T-helper 9 cell (primary cell): Measurements from ENCODE around the gene C2orf66.

Experiments used
- DNase-seq: peaks from one replicate; pipeline ENCODE4 v3.0.0-alpha.2; 2020
- total RNA-seq, 2 donors: gene quantifications; one replicate each; lab custom pipeline; 2026; lab: John Stamatoyannopoulos, UW

C2orf66 gene
- total RNA-seq: 0 reads per million in 2 donors

GRCh38 chr2:196809260-196809659, at the start of gene C2orf66:
Gene C2orf66, minus strand, starts transcription at chr2:196809355. Its CDS starts 19 bp downstream, at chr2:196809336.
- DNase-seq: no peak

GRCh38 chr2:196854629-196855028, 45.5 kb upstream of the C2orf66 start:
- DNase-seq: no peak

- DNase-seq: no peak
Observed at GRCh38 chr2:196853301-196854087, 44.3 kb upstream of the C2orf66 start.

- no peak for DNase-seq
Observed at GRCh38 chr2:196851088-196851487, 41.9 kb upstream of the C2orf66 start.

GRCh38 chr2:196849895-196850294, 40.7 kb upstream of the C2orf66 start:
- DNase-seq: no peak

GRCh38 chr2:196846295-196846694, 37.1 kb upstream of the C2orf66 start:
- DNase-seq: no peak

- DNase-seq: no peak
Observed at GRCh38 chr2:196845371-196845770, 36.2 kb upstream of the C2orf66 start.

GRCh38 chr2:196840171-196840570, 31.0 kb upstream of the C2orf66 start:
- DNase-seq: no peak

GRCh38 chr2:196839574-196839973, 30.4 kb upstream of the C2orf66 start:
- no peak for DNase-seq

GRCh38 chr2:196836440-196836839, 27.3 kb upstream of the C2orf66 start:
- DNase-seq: no peak

- no peak for DNase-seq
Observed at GRCh38 chr2:196830701-196831100, 21.5 kb upstream of the C2orf66 start.

GRCh38 chr2:196827356-196827755, 18.2 kb upstream of the C2orf66 start:
- no peak for DNase-seq

- no peak for DNase-seq
Observed at GRCh38 chr2:196823750-196824522, 14.8 kb upstream of the C2orf66 start.

GRCh38 chr2:196821195-196821594, 12.0 kb upstream of the C2orf66 start:
- no peak for DNase-seq

GRCh38 chr2:196808083-196808665, 981 bp downstream of the C2orf66 start:
- no peak for DNase-seq

- DNase-seq: no peak
Observed at GRCh38 chr2:196804381-196804780, 4.8 kb downstream of the C2orf66 start.

GRCh38 chr2:196802401-196802800, 6.8 kb downstream of the C2orf66 start:
- no peak for DNase-seq

GRCh38 chr2:196801674-196802261, 7.4 kb downstream of the C2orf66 start:
- DNase-seq: no peak

- DNase-seq: no peak
Observed at GRCh38 chr2:196798980-196799379, 10.2 kb downstream of the C2orf66 start.

GRCh38 chr2:196792865-196793264, 16.3 kb downstream of the C2orf66 start:
- no peak for DNase-seq

- DNase-seq: no peak
Observed at GRCh38 chr2:196783431-196784094, 25.6 kb downstream of the C2orf66 start.

- no peak for DNase-seq
Observed at GRCh38 chr2:196767101-196767500, 42.1 kb downstream of the C2orf66 start.

- DNase-seq: no peak
Observed at GRCh38 chr2:196759378-196759706, 49.8 kb downstream of the C2orf66 start.
